DMS 273 (cell line): ENCODE measurements around the gene PHLPP2.

ENCODE experiments used
- DNase-seq: peaks from one replicate; lab custom pipeline; 2025; ENCODE audit not compliant: unreplicated experiment; lab: John Stamatoyannopoulos, UW

The PHLPP2 gene

DNA sequence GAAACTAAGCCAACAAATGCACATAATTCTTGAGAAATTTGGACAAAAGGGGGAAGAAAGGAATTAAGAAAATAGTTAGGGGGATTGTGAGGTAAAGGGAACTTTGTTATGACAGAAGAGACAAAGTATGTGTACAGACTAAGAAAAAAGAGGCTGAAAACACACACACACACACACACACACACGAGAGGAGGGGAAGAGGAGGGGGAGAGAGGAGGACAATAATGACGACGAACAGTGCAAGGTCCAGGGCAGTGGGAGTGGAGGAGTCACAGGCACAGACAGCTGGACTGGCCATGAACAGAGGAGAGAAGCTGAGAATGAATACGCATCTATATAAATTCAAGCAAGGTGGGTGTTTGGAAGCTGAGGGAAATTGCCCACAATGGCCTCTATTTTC is 54.0 kb downstream of the PHLPP2 start:
- DNase-seq = no peak

DNA sequence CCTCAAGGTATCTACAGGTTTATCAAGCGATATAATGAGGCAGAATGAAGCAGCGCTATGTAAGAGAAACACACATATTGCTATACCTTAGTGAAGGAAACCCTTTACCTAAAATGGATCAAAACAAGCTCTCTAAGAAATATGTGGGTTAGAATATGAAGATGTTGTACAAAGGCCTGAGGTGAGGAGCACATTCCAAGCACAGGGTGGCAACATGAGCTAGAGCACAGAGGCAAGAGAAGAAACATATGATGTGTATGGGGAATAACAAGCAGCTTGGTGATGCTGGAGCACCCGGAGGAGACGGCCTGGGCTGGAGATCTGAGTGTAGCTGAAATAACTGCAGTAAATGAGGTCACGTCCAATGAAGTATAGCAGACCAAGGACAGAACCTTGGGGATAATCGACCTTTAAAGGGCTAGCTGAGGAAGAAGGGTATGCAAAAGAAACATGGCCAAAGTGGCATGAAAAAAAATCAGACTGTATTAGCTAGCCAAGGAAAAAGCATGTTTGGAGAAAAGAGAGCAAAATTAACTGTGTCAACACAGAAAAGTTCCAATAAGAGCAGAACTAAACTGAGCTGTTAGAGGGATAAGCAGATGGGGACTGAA is 54.5 kb downstream of the PHLPP2 start:
- DNase-seq = no peak

DNA sequence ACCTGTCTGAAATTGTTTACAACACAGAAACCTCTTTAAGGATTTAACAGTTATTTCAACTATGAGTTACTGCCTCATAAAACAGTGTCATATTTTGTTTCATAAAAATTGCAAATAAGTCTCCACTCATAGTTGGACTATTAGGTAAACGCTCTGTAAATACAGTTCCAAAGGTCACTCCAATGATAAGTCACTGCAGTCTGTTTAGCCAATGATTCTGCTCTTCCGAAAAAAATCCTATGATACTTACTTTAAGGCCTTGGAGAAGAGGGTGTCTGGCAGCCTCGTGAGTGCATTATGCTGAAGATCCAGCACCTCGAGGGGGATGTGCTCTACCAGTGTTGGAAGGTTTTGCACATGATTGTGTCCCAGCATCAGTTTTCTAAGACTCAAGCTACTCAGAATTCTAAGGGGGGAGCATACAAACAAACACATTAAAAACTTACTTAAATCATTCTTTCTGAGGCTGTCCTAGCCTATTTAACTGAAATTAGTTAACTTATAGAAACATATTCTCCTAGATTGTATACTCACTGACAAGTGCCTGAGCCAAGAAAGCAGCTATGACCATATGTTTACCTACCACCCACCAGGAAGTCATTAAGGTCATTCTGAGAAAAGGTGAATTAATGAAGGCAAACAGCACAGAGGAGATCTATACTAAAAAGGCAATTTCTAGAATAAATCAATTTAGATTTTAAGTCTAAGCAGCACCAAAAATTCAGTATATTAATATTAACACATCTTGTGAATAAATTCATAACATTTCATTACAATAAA is 57.4 kb downstream of the PHLPP2 start:
- DNase-seq = no peak

DNA sequence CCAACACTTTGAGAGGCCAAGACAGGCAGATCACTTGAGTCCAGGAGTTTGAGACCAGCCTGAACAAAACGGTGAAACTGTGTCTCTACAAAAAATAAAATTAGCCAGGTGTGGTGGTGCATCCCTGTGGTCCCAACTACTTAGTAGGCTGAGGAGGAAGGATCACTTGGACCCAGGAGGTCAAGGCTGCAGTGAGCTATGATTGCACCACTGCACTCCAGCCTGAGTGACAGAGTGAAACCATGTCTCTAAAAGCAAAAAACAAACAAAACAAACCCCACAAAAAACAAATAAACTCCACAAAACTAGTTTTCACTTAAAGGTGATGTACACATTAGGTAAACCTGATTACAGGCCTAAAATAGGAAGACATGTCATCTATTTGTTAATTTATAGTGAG is 58.2 kb downstream of the PHLPP2 start:
- no peak for DNase-seq

DNA sequence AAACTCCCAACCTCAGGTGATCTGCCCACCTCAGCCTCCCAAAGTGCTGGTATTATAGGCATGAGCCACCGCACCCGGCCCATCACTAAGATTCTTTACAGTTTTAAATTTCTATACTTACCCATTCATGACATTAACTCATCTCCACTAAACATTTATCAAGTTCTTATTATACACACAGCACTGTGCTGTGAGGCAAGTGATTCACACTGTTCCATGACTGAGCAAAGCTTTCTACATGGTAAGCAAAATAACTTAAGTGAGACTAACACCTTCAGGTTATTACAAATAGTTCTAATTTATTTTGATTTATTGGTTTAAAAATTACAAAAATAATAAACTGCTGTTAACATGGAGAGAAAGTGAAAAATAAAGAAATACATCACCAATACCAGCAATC is 65.0 kb downstream of the PHLPP2 start:
- no peak for DNase-seq

DNA sequence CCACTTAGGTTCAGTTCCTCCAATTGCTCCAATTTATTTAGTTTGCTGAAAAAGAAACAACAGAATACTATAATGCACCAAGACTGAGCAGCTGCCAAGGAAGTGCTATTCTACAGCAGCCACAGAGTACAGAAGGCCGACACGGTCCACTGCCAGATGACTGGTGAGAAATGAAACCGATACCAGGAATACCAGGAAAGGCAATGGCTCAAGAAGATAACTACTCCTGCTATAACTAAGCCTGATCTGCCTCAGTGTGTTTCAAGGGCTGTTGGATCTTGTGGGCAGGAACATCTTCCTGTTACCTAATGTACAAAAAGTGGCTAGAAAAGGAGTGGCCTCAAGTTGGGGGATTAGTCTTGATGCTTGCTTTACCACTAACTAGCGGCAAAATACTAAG is 65.7 kb downstream of the PHLPP2 start:
- DNase-seq = no peak

DNA sequence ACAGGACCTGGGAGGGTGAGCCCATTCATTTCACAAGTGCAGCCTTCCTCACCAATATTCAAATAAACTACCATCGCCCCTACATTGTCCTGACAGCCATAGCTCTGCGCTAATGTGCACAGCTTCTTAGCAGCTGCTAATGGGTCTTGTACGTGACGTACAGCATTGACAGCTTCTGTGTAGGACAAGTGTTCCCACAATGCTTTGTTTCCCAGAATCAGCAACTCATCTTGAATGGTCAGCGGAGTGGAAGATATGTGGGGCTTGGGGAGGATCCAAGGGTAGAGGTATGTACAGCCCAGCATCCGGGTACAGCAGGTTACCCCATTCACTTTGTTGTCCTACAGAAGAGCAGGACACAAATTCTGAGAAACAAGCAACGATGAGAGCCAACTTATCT is 74.8 kb downstream of the PHLPP2 start:
- no peak for DNase-seq

DNA sequence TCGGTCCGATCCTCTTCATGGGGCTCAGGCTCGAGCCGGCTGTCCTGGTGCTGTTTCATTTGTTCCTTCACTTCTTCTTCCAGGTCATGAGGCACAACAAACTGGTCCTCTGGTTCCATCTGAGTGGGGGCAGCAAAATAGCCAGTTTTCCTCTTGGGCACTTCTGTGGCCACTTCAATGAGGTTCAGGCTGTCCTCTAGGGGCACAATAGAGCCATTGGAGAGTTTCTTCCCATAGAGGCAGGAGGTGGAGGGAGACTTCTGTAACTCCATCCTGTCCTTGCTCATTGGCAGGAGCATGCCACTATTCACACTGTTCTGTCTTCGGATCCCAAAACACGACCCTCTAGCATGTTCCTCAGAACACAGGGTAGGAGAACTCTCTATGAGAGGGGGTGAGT is 75.6 kb downstream of the PHLPP2 start:
- DNase-seq = peak; percentile 18

DNA sequence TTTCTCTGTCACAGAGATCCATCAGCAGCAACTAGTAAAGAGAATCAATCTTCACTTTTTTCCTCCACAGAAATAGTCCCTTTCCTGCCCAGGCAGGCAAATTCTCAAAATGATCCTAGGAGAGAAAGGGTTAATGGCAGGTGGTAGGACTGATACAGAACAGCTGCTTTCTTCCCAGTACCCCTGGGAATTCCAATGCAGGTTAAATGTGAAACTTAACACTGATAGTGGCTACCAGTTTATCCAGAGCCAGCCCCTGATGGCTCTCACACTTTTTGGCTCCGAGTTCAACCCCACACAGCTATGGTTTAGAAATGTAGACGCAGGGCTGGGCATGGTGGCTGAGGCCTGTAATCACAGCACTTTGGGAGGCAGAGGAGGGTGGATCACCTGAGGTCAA is 76.3 kb downstream of the PHLPP2 start:
- DNase-seq = peak; percentile 43

DNA sequence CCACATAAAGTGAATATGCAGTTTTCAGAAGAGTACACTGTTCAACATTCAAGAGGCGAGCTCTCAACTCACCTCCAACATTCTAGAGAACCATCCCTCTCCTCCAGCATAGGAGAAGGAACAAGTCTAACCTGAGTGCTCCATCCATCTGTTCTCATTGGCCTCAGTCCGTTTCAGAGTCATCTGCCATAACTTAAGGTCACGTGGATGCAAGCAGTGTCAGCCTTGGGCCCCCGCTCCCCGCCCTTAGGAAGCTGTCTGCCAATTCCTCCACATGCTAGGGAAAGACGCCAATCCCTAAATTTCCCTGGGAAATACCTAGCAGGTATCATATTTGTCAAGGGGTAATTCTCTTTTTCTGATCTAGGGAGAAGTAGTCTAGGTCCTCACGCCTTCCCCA is 77.1 kb downstream of the PHLPP2 start:
- no peak for DNase-seq

DNA sequence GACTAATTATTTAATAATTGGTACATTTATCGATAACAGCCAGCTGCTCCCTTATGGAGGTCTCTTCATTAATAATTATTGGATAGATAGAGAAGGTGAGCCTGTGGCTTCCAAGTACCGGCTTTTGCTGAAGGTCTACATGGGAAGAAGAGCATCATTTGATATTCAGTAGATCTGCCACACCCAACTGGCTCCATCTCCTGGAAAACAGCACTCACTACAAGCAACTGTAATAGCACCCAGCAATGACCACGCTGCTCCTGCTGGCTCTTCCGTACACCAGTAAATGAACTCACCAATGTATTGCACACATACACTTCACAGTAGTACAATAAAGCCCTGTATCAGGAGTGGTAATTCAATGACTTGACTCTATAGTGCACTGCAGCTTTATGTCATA is 79.1 kb downstream of the PHLPP2 start:
- peak; percentile 56 for DNase-seq

DNA sequence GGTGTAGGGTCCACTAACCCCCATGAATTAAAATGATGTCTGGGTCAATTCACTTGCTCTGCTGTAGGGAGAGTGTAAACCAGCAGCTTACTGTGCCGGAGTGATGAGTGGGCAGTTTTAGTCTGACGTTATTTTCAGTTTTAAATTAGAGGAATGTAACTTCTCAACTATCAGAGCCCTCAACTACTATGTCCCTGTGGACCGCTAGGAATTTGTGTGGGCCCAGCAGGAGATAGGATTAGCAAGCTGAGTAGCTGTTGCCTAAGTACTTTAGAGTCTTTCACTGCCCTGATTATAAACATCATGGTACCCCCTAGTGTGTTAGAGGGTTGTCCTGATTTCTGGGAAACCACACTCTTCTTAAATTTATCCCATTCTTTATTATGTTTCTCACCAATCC is 87.1 kb downstream of the PHLPP2 start:
- DNase-seq = no peak

DNA sequence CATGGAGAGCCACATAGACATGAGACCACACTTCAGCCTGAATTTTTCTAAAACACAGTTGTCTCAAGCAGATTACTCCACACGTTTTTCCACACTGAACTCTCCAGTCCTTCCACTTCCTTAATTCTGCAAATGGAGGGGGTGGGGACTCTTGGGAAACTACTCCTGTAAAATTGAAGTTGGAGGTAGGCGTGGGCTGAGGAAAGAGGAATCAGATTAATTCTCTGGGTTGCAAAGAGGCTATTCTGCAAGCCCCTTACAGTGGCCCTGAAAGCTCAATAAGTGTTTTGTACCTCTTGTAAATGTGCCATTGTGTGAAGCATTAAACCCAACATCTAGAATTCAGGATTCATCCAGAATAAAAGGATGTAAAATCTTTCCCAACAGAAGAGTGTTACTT is 88.9 kb downstream of the PHLPP2 start:
- DNase-seq = no peak

DNA sequence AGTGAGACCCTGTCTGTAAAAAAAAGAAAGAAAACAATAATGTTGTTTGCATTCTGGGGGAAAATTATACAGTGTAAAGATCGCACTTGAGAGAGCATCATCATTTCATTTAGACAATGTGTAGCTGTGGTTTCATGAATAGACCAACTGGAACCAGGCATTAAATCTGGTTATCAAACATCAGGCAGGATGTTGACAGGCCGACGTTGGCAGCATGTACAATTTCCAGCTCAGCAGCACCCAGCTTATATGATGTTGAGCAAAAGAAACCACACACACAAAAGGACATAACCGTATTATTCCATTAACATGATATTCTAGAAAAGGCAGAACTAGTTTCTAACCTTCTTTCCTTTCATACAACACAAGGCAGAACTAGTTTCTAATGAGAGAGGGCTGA is 92.7 kb downstream of the PHLPP2 start:
- DNase-seq = no peak

DNA sequence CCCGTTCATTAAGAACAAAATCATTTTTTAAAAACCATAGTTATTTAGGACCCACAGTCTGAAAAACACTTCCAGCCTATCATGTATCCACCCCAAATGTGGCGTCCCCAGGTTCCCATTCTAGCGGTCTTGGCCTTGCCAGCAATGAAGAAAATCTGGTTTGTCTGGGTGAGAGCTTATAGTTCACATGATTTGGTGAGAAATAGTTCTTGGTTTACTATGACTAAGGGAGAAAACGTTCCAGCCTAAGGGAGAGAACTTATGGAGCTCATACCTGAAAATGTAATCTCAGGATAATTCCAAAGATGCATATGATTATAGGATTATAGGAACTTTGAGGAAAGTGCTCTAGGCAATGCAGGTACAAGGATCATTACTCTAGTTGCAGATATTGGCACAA is 93.7 kb downstream of the PHLPP2 start:
- no peak for DNase-seq

DNA sequence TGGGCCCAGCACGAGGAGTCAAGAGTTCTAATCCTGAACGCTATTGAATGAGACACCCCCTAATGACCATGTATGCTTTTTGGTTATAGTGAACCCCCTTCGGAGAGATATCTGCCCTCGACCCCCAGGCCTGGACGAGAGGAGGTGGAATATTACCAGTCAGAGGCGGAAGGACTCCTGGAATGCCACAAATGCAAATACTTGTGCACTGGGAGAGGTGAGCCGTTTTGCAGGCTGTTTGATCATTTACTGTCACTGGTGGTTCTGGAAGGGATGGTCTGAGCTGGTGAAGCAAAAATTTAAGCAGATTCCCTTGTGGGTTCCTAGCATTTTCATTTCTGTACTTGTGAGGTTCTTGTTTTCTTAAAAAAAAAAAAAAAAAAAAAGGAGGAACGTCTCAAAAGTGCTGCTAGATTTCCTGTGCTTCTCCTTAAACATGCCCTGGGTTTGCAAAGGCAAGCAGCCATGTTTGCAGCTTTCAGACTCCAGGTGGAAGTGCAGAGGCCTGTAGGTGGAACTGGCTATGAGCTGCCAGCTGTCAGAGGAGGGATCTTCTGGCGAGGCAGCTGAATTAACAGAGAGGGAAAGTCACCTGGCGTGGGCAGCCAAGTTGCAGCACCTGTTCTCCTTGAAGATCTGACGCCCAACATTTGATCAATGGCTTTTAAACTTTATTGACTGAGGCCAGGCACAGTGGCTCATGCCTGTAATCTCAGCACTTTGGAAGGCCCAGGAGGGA is 95.1 kb downstream of the PHLPP2 start:
- DNase-seq = peak; percentile 38

DNA sequence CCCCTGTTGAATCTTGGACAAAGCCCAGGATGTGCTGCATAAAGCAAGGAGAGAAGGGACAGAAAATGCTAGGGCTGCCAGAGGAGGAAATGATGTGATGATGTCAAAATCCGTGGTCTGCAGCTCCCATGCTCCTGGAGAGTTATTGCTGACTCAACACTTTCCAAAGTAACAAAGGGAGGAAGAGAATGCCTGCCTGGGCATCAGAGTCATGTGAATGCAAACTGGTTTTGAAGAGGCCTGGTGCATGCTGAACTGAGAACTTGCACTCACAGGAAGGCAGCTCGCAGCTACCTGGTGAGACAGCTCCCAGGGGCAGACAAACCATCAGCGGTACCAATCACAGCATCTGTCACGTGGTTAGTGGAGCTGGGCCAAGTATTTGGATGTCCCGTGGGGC is 95.7 kb downstream of the PHLPP2 start:
- DNase-seq = peak; percentile 42

DNA sequence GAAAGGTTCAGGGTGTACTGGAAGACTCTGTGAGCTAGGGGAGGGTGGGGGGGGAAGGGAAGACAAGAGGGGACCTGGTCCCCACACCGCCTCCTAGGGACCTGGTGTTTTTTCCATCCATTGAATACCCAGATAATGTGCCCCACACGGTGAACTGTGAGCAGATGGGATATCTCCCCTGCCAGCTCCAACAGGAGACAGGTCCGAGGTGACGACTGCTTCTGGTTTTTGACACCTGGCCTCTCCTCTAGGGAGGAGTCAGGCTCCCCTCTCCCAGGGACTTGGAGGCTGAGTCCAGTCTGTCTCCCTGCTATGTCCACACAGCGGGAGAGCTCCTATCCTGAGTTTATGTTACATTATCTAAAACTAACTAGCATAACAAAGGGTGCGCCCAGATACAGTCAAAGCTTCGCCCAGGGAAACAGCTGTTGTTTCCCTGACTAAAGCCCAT is 96.7 kb downstream of the PHLPP2 start:
- DNase-seq = peak; percentile 64

DNA sequence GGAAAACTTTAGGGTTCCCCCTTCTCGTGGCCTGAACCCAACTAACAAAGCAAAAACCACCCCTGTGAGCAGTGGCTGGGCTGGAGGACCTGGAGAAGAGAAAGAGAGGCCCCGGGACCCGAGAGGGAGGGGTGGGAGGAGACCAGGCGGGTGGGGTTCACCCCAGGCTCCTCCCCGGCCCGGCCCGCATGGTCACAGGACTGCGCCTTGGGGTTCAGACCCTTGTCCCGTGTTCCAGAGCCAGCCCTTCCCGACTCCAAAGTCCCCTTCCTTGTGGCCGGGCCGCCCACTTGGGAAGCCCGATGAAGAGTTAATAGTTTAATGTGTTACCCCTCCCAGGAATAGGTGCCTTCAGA is 97.7 kb downstream of the PHLPP2 start:
- DNase-seq = no peak

DNA sequence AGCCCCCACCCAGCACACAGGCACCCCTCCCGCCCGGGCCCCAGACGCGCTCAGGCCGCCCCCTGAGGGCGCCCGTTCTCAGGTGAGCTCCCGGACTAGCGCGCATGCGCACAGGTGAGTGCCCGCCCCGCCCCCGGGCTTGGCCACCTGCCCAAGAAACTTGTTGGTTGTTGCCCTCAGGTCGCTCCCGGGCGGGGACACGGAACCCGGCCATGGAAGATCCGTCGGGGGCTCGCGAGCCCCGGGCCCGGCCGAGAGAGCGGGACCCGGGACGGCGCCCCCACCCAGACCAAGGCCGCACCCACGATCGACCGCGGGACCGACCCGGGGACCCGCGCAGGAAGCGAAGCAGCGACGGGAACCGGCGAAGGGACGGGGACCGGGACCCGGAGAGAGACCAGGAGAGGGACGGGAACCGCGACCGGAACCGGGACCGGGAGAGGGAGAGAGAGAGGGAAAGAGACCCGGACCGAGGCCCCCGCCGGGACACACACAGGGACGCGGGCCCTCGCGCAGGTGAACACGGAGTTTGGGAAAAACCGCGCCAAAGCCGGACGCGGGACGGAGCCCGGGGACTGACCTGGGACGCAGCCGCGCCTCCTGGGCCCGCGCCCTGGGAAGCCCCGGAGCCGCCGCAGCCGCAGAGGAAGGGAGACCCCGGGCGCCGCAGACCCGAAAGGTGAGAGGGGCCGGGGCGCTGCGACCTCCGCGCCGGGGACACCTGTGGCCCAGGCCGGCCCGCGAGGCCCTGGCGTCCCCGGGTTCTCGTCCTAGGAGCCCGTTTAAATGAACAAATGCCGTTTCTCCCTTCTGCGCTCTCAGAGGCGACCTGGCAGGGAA is 98.3 kb downstream of the PHLPP2 start, which contains the start of gene MARVELD3:
TSS of gene MARVELD3 (plus strand) at position 167 of the 840 bp plus-strand sequence. CDS start at position 213, 46 bp downstream.
- peak; percentile 46 for DNase-seq
